GM18507 (cell line): ENCODE measurements around the gene AP1M2.
"Not testable (repeated sequence)": the region's sequence is repeated elsewhere in the genome, so short reads cannot be mapped to it uniquely, and the experiment has no call there.

Source experiments
- DNase-seq: peaks from one replicate; pipeline ENCODE4 v3.0.0; 2011; ENCODE audit warnings: low read depth; ENCODE audit not compliant: insufficient read length; ENCODE audit errors: extremely low spot score
- FAIRE-seq: peaks from 2 replicates; lab custom pipeline; 2011; peaks lifted over from hg19 to GRCh38; lab: Jason Lieb, UNC

The AP1M2 gene

DNA sequence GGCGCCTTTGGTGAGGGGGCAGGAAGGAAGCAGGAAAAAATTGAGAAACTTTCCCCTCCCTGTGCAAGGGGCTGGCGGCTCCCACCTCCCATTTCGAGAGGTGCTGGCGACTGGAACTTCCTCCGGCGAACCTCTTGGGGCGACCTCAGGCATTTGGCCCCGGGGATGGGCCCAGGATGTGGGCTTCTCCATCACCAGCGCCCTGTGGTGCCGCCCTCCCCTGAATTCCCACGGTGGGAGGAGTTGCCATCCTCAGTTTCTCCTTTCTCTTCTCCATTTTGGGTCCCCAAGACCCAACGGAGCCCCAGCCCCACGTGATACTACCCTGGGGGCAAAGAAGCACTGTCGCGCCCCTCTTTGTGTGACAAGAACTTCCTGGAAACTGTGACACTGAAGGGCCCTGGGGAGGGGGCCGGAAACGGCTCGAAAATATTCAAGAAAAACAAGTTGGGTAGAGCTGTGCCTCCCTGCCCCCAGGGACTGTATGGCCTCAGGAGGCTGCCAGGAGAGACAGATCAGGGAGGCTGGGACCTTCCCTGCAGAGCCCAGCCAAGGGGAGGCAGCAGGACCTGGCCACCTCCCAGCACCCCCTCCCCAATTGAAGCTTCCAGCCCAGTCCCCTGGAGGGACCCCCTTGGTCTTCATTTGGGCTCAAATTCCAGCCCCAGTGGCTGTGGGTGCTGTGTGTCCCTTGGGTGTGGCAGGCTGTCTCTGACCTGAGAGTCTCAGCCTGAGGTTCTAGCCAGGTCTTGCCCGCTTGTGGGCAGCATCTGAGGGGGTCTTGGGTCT, 16.2 kb upstream of the AP1M2 start:
- no peak for DNase-seq
- peak; percentile 83 for FAIRE-seq

DNA sequence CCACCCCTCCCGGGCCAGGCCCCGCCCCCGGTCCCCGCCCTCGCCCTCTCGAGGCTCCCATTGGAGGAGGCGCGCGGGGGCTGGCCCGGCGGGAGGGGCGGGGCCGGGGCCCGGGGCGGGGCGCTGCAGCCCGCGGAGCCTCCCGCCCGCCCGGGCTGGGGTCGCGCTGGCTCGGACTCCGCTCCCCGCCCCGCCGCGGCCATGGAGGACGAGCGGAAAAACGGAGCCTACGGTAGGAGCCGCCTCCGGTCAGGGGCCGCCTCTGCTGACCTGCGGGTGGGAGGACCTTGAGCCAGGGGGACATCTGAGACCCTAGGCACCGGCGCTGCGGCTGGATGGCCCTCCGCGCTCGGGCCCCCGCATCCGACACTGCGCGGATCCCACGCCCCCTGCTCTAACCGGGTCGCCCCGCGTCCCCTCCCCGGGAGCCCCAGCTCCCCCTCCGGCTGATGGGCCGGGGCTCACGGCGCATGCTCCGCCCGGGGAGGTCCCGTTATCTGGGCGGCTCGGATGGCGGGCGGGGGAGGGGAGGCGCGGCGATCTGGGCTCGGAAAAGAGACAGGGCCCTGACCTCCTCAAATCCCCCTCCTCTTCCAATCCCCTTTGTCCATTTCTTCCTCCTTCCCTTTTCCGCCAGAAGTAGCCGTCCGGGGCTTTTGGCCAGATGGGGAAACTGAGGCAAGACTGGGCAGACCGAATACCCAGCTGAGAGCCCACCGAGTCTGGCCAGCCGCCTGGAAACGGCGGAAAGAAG, 15.4 kb upstream of the AP1M2 start:
- FAIRE-seq, result peak; percentile 42
- DNase-seq, result peak; percentile 93

DNA sequence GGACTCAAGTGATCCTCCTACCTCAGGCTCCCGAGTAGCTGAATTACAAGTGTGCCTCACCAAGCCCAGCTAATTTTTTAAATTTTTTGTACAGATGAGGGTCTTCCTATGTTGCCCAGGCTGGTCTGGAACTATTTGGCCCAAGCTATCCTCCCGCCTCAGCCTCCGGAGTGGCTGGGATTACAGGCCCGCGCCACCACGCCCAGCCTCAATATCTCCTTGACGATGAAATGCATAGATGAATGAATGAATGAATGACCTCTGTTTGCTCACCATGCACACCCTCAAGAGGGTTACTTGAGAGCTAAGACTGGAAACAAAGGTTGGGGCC, 14.9 kb upstream of the AP1M2 start:
- FAIRE-seq (peak; percentile 75), DNase-seq (no peak)

DNA sequence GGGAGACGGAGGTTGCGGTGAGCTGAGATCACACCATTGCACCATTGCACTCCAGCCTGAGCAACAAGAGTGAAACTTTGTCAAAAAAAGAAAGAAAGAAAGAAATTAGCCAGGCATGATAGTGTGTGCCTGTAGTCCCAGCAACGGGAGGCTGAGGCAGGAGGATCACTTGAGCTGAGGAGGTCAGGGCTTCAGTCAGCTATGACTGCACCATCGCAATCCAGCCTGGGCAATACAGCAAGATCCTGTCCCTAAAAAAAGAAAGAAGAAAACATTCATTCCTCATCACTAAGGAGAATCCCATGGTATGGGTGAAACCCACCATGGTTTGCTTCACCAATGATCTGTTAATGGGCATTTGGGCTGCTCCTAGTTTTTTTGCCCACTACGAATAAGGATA, 13.0 kb upstream of the AP1M2 start:
- no peak for FAIRE-seq
- no peak for DNase-seq

DNA sequence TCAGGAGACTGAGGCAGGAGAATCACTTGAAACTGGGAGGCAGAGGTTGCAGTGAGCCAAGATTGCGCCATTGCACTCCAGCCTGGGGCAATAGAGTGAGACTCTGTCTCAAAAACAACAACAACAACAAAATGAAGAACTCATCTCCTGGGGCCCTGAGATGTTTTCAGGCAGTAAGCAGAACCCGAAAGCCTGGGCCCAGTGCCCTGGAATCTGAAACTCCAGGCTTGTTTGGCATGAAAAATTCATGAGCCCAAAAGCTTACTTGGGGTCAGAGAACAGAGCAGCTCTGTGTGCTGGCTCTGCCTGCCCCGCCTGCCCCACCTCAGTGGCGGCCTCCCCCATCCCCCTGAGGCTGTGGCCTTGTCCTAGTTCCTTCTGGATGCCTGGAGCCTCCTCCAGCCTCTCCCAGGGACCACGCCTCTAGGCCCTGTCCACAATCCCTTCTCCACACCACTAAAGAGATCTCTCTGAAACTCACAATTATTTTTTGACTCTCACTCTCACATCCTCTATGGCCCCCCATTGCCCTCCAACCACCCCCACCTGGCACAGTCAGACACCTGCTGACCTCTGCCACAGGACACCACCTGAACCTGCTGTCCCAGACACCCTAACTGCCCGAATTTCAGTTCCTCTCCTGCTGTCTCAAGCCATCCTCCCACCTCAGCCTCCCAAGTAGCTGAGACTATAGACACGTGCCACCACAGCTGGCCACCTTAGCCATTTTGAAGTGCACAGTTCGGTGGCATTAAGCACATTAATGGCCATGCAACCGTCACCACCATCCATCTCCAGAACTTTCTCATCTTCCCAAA, 6.9 kb upstream of the AP1M2 start:
- no peak for DNase-seq
- peak; percentile 78 for FAIRE-seq

DNA sequence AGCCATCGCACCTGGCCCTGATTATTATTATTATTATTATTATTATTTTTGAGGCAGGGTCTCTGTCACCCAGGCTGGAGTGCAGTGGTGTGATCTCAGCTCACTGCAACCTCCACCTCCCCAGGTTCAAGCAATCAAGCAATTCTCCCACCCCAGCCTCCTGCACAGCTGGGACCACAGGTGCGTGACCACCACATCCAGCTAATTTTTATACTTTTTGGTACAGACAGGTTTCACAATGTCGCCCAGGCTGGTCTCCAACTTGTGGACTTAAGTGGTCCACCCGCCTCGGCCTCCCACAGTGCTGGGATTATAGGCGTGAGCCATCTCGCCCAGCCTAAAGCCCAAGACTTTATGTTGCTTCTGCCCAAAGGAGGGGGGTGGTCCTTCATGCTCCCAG, 6.0 kb upstream of the AP1M2 start:
- no peak for DNase-seq
- FAIRE-seq, result no peak

DNA sequence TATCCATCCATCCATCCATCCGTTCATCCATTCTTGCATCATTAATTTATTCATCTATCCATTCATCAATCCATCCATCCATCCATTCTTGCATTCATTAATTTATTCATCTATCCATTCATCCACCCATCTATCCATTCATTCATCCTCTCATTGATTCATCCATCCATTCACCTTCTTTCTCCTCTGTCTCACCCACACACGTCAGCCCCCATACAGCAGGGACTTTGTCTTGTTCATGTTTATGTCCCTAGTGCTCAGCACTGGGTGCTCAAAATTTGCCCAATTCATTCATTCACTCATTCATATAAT, 683 bp upstream of the AP1M2 start:
- FAIRE-seq (no peak), DNase-seq (no peak)

DNA sequence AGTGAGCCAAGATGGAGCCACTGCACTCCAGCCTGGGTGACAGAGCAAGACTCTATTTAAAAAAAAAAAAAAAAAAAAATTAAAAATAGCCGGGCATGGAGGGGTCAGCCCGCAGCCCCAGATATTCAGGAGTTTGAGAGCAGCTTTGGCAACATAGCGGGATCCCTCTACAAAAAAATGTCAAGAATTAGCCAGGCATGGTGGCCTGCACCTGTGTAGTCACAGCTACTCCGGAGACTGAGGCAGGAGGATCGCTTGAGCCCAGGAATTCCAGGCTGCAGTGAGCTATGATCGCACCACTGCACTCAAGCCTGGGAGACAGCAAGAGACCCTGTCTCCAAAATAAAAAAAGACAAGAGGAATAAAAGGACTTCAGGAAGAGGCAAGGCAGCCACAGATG, 716 bp downstream of the AP1M2 start:
- DNase-seq (no peak), FAIRE-seq (no peak)

DNA sequence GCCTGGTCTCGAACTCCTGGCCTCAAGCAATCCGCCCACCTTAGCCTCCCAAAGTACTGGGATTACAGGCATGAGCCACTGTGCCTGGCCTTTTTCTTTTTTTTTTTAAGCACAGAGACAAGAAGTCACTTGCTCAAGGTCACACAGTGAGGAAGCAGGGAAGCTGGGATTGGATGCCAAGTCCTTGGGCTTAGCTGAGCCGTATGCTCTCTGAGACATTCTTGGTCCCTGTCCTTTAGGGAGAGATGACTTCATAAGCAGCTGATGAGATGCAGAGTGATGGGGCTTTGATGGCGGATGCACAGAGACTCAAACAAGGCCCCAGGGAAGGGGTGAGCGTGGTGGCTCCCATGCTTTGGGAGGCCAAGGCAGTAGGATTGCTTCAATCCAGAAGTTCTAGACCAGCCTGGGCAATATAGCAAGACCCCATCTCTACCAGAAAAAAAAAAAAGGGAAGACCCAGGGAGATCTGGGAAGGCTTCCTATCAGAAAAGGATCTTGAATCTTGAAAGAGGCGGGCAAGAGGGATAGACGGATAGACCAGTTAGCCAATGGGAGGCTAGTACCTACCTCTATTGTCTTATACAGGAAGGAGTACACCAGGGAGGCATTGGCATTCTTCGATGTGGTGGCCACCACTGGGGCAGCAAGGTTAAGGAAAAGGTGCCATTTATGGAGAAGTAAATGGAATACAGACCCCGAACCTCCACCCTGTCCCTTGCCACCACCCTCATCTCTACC, 3.9 kb downstream of the AP1M2 start:
- no peak for FAIRE-seq
- no peak for DNase-seq

DNA sequence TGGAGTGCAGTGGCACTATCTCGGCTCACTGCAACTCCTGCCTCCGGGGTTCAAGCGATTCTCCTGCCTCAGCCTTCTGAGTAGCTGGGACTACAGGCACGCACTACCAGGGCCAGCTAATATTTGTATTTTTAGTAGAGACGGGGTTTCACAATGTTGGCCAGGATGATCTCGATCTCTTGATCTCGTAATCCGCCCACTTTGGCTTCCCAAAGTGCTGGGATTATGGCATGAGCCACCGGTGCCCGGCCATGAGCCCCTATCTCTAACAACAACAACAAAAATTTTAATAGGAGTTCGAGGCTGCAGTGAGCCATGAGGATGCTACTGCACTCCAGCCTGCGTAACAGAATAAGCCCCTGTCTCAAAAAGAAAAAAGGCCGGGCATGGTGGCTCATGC, 5.0 kb downstream of the AP1M2 start:
- DNase-seq, result no peak
- no peak for FAIRE-seq

DNA sequence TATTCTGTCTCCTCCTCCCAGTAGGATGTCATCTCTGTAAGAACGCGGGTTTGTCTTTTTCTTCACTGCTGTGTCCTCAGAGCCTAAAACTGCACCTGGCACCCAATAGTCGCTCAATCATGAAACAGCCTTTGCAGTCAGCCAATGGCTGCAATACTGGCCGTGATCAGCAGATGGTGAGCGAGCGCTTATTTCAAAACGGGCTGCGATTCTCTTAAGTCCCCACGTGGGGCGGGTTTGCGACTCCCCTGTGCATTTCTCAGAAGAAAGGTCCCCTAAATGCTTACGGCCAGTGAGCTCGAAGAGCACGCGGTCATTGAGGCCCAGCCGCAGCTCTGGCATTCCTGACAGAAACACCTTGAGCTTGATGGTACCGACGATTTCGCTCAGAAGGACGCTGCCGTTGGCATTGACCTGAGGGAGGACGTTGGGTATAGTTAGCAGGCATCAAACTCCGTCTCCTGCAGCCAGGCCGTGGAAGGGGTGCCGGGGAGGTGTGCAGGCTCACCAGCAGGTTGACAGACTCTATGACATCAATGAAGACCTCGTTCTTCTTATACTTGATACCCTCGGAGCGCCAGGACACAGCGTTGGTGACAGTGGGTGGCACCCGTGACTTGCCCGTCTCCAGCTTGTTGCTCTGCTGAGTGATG, 6.0 kb downstream of the AP1M2 start:
- DNase-seq, result peak; percentile 69
- FAIRE-seq, result peak; percentile 91

DNA sequence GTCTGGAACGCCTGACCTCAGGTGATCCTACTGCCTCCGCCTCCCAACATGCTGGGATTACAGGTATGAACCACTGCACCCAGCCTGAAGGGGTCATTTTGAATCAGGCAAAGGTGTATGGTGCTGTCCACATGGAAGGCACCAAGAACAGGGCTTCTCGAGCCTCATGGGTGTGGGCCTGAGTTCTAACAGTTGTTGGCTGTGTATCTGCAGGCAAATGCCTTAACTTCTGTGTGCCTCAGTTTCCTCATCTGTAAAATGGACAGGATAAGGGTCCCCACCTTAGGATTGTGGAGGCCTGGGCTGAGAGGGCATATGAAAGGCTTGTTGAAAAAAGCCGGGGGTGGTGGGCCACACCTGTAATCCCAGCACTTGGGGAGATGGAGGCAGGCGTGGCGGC, 9.2 kb downstream of the AP1M2 start:
- DNase-seq, result no peak
- no peak for FAIRE-seq

DNA sequence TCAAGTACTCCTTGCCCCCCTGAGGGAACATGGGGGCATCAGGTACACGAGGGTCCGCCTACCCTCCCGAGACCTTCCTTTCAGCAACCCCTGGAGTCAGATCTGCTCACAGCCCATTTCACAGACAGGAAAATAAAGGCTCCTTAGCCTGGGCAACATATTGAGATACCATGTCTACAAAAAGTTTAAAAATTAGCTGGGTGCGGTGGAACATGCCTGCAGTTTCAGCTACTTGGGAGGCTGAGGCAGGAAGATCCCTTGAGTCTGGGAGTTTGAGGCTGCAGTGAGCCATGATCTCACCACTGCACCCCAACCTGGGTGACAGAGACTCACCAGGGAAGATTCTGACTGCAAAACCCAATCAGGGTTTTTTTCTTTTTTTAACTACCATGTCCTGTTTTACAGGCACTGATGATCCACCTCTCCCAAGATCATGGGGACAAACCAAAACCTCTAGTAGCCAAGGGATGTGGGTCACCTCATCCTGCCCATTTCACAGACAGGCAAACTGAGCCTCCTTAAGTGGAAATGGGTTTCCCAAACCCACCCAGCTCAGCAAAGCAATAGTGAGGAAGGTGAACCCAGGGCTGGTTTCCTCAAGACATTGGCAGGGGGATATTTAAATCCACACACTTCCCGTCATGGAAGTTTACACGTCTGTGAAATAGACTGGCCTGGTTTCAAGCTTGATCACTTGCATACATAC, 11.9 kb downstream of the AP1M2 start:
- FAIRE-seq, result no peak

DNA sequence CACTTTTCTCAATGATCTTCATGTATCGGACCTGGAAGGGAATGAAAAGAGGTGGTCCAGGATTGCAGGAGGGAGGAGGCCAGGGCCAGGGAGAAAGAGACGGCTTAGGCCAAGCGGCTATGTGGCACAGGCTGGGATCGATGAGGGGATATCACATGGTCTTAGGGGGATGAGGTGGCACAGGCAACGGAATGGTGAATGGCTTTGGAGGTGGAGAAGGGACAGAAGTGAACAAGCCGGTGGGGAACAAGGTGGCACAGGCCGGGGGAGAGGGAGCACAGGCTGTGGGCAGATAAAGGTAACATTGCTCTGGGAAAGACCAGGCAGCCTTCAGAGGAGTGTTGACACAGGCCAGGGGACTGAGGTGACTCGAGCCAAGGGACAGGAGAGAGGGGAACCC, 12.7 kb downstream of the AP1M2 start:
- DNase-seq, result no peak
- FAIRE-seq, result no peak

More for the DNA sequence above, 11.9 kb downstream of the AP1M2 start:
- no peak for DNase-seq

DNA sequence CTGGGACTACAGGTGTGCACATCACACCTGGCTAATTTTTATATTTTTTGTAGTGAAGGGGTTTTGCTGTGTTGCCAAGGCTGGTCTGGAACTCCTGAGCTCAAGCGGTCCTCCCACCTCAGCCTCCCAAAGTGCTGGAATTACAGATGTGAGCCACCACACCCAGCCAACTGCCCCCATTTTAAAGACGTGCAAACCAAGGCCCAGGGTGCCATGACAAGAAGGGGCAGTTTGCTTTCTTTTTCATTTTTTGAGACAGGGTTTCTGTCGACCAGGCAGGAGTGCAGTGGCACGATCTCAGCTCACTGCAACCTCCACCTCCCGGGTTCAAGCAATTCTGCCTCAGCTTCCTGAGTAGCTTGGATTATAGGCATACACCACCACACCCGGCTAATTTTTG, 13.3 kb downstream of the AP1M2 start:
- FAIRE-seq, result not testable (repeated sequence)

DNA sequence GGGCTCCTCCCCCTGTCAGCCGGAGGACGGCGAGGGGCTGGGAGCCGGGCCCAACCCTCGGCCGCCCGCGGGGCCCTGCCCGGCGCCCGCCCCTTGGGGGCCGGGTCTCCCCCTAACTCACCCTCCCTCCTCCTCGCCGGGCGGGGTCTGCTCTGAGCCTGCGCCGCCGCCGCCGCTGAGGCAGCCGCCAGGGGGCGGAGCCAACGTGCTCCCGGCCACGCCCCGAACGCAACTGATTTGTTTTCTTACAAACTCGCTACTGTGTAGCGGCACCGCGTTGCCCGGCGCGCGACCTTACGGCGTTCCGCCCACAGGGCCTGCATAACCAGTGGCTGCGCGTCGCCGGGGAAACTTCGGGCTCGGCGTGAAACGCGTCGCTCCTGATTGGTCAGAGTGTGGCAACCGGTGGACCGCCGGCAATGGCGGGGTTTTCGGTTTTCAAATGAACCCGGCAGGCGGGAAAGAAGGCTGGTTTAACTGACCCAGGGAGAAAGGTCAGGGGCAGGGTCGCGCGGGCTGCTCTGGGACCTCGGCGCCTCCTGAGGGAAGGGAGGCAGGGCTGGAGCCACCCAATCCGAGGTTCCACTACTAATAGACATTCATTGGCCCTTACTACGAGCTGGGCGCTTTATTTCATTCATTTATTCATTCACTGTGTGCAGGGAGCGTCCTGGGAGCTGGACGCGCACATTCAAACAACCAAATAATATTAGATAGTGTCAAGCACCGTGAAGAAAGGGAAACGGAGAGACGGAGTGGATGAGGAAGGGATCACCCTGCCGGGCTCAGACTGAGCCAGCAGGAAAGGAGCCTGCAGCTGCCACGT, 18.1 kb downstream of the AP1M2 start, which contains the start of gene CDKN2D:
Gene CDKN2D (minus strand): TSS at position 154 of the 826 bp plus-strand sequence. CDS start 326 bp downstream, outside the sequence.
- DNase-seq (peak; percentile 87), FAIRE-seq (peak; percentile 97)

More for the DNA sequence above, 13.3 kb downstream of the AP1M2 start:
- DNase-seq, result not testable (repeated sequence)

DNA sequence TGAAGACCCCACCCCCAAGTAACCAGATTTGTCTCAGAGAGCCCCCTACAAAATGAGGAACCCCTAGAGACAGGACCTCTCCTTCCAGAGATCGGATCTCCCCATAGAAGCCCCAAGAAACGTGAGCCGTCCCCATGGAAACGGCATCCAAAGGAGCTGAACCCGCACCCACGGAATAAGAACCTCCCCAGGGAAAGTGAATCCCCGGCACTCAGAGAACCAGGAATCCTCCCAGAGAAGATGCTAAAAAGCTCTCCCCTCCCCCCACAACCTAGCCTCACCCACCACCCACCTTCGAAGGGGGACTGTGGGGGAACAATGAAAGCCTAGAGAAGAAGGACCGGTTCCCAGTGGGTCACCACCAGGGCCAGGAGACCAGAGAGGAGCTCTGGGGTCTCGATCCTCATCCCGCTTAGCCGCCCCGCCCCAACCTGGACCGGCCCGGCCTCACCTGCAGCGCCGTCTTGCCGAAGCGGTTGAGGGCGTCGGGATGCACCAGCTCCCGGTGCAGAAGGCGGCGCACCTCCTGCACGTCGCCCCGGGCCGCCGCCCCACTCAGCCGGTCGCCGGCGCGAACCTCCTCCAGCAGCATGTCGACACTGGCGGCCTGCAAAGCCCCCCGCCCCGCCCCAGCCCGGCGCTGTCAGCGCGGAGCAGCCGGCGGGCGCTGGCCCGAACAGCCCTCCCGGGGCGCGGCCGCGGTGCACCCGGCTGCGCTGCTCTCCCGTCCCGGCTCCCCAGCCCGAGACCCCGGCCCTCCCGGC, 18.9 kb downstream of the AP1M2 start:
- FAIRE-seq (no peak), DNase-seq (no peak)
